Measurements from ENCODE around the gene ADAMTS17.

GRCh38 chr15:100353449-100353848, 11.7 kb upstream of the ADAMTS17 start:
- no peak for TF ChIP-seq YY1 (IDR thresholded peaks at IDR 0.05; ENCODE audit: low read depth)
- TF ChIP-seq EP300 (IDR thresholded peaks at IDR 0.05; ENCODE audit: borderline replicate concordance) = no peak

All from Ishikawa (cell line).